H1 (cell line): ENCODE measurements around the gene MPV17.

Experiments
- CBX8 ChIP-seq: fragments of 300-800, 300-1000 bp; sonication (generic); IDR thresholded peaks from 2 replicates; pipeline ENCODE4 v1.7.1; 2016; ENCODE audit warnings: low read depth, low read length, borderline replicate concordance
- CTCF ChIP-seq, 3 experiments: IDR thresholded peaks; 1 replicate in 2 of 3; 2 replicates in 1 of 3; pipeline versions ENCODE4 v1.5.1 to v1.6.1; 2011; ENCODE audit warnings: low read length in 3 of 3, mild to moderate bottlenecking in 3 of 3, inconsistent platforms in 2 of 3, low read depth in 1 of 3, moderate library complexity in 1 of 3; ENCODE audit not compliant: insufficient read depth in 1 of 3; ENCODE audit errors: control extremely low read depth in 1 of 3
- PHF8 ChIP-seq: fragments of 200-600 bp; sonication (generic); conservative IDR thresholded peaks from 2 replicates; pipeline ENCODE4 v1.7.1; 2012; ENCODE audit warnings: low read depth, mild to moderate bottlenecking, inconsistent platforms, low read length, moderate library complexity
- POLR2A ChIP-seq, 2 experiments: IDR thresholded peaks; 1 replicate in 1 of 2; 2 replicates in 1 of 2; pipeline ENCODE4 v1.6.1; 2011; ENCODE audit warnings: low read depth in 2 of 2, low read length in 2 of 2, mild to moderate bottlenecking in 2 of 2; ENCODE audit errors: control extremely low read depth in 1 of 2
- RAD21 ChIP-seq, 2 experiments: IDR thresholded peaks in 1 of 2; conservative IDR thresholded peaks in 1 of 2; 2 replicates each; pipeline ENCODE4 v1.6.1; 2011; ENCODE audit warnings: low read depth in 2 of 2, low read length in 2 of 2, improper control_type of control experiment in 1 of 2, inconsistent platforms in 1 of 2, mild to moderate bottlenecking in 1 of 2, moderate library complexity in 1 of 2
- RFX5 ChIP-seq: IDR thresholded peaks from 2 replicates; pipeline ENCODE4 v1.6.1; 2011; ENCODE audit warnings: low read depth, low read length, improper control_type of control experiment, borderline replicate concordance
- RXRA ChIP-seq: IDR thresholded peaks from 2 replicates; pipeline ENCODE4 v1.6.1; 2011; ENCODE audit warnings: low read depth, mild to moderate bottlenecking, low read length, moderate library complexity; ENCODE audit not compliant: insufficient read depth
- SP2 ChIP-seq: IDR thresholded peaks from 2 replicates; pipeline ENCODE4 v1.6.1; 2012; ENCODE audit warnings: mild to moderate bottlenecking, low read length, inconsistent platforms
- TAF1 ChIP-seq: IDR thresholded peaks from 2 replicates; pipeline ENCODE4 v1.6.1; 2011; ENCODE audit warnings: mild to moderate bottlenecking, low read depth, low read length
- USF2 ChIP-seq: IDR thresholded peaks from 2 replicates; pipeline ENCODE4 v1.6.1; 2011; ENCODE audit warnings: low read length, improper control_type of control experiment
- YY1 ChIP-seq: IDR thresholded peaks from 2 replicates; pipeline ENCODE4 v1.6.1; 2011; ENCODE audit warnings: low read depth, mild to moderate bottlenecking, low read length

GRCh38 chr2:27281855-27282559 lies 40.9 kb downstream of the MPV17 start, which contains the start of gene TRIM54:
- no peak for TF ChIP-seq RXRA
- no peak for TF ChIP-seq CTCF (IDR thresholded peaks at IDR 0.05; ENCODE audit: control extremely low read depth in 1 of 3, insufficient read depth in 1 of 3, low read depth in 1 of 3, low read length in 3 of 3)
- TF ChIP-seq PHF8: no peak
- no peak for TF ChIP-seq CBX8
- no peak for TF ChIP-seq TAF1
- no peak for TF ChIP-seq POLR2A (IDR thresholded peaks at IDR 0.05; ENCODE audit: control extremely low read depth in 1 of 2, low read depth in 2 of 2, low read length in 2 of 2)
- no peak for TF ChIP-seq RFX5
- no peak for TF ChIP-seq USF2
- TF ChIP-seq SP2: no peak
- no peak for TF ChIP-seq RAD21 (IDR thresholded peaks at IDR 0.05 in 1 of 2, conservative IDR thresholded peaks at IDR 0.05 in 1 of 2; ENCODE audit: low read depth in 2 of 2, low read length in 2 of 2)
- TF ChIP-seq YY1: no peak
